Muscle layer of duodenum (tissue), 2 donors: Measurements from ENCODE around the gene HES2.
"Not testable (repeated sequence)": the region's sequence is repeated elsewhere in the genome, so short reads cannot be mapped to it uniquely, and the experiment has no call there.

Experiments
- H3K27ac ChIP-seq: one replicate; pipeline ENCODE4 v1.7.0; 2013; ENCODE audit warnings: mild to moderate bottlenecking, low read length
- H3K27me3 ChIP-seq: one replicate; pipeline ENCODE4 v1.7.0; 2013; ENCODE audit warnings: low read depth, mild to moderate bottlenecking, control low read depth, low read length
- H3K36me3 ChIP-seq, 2 donors: one replicate each; pipeline ENCODE4 v1.7.0; 2013; ENCODE audit warnings: low read length in 2 of 2, control low read depth in 1 of 2, mild to moderate bottlenecking in 1 of 2; ENCODE audit not compliant: insufficient read depth in 2 of 2, control insufficient read depth in 1 of 2
- H3K4me1 ChIP-seq, 2 donors: one replicate each; pipeline ENCODE4 v1.7.0; 2013; ENCODE audit warnings: low read length in 2 of 2, mild to moderate bottlenecking in 2 of 2, control low read depth in 1 of 2, moderate library complexity in 1 of 2; ENCODE audit not compliant: insufficient read depth in 2 of 2, control insufficient read depth in 1 of 2
- H3K4me3 ChIP-seq, 2 donors: one replicate each; pipeline ENCODE4 v1.7.0; 2013; ENCODE audit warnings: low read length in 2 of 2, low read depth in 1 of 2, mild to moderate bottlenecking in 1 of 2
- H3K9me3 ChIP-seq, 2 donors: one replicate each; pipeline ENCODE4 v1.7.0; 2013; ENCODE audit warnings: low read length in 2 of 2, control low read depth in 1 of 2, mild to moderate bottlenecking in 1 of 2; ENCODE audit not compliant: control insufficient read depth in 1 of 2
- donor health status: healthy.

HES2 gene

GRCh38 chr1:6370006-6370405 lies 49.7 kb downstream of the HES2 start:
- Histone ChIP-seq H3K27me3 (no peaks in the 10 kb centered on the region), H3K27ac (no peak overlapping the region), H3K9me3 (no peaks in the 10 kb centered on the region), H3K4me1 (no peaks in the 10 kb centered on the region), H3K4me3 (no peak overlapping the region), H3K36me3 (no peaks in the 10 kb centered on the region)

DNA sequence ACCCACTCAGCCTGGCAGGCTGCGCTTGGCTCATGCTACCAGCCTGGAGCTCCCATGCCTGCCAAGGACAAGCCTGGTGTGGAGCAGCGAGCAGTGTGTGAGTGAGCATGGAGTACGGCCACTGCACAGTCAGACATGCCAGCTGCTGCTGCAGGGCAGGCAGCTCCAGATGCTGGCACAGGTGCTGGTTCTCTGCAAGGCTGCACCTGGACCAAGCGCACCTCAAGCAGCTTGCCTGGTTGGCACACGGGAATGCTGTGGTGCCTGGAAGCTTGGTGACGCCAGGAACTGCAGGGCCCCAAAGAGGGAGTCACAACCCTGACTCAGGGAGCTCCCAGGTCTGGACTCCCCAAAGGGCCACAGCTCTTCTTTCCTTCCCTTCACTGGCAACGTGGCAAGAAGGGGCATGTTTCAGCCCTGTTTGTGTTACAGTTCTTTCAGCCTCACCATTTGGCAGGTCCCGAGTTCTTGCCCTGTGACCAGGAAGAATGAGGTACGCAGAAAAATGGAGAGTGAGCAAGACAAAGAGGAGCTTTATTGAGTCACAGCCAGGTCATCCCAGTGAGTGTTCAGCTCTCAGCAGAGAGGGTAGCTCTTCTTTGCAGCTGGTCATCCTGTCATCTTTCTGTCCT lies 52.2 kb downstream of the HES2 start:
- Histone ChIP-seq H3K4me3 (no peak overlapping the region), H3K9me3 (no peaks in the 10 kb centered on the region), H3K36me3 (no peaks in the 10 kb centered on the region), H3K27me3 (no peaks in the 10 kb centered on the region), H3K4me1 (peaks cover 0 to 4% of the 10 kb centered on the region in 2 donors), H3K27ac (no peak overlapping the region)

DNA sequence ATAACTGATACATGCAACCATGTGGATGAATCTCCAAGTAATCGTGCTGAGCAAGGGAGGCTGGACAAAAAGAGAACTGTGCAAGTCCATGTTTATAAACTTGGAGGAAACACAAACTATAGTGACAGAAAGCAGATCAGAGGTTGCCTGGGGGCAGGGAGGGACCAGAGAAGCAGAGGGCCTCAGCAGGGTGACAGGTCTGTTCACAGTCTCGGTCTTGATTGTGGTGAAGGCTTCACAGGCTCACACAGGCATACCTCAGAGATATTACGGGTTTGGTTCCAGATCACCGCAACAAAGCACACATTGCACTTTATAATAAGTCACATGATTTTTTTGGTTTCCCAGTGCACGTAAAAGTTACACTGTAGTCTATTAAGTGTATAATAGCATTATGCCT lies 54.7 kb downstream of the HES2 start:
- Histone ChIP-seq H3K4me1 (peaks cover 1 to 12% of the 10 kb centered on the region in 2 donors), H3K9me3 (no peaks in the 10 kb centered on the region), H3K27ac (no peak overlapping the region), H3K36me3 (no peaks in the 10 kb centered on the region), H3K27me3 (no peaks in the 10 kb centered on the region), H3K4me3 (no peak overlapping the region)

DNA sequence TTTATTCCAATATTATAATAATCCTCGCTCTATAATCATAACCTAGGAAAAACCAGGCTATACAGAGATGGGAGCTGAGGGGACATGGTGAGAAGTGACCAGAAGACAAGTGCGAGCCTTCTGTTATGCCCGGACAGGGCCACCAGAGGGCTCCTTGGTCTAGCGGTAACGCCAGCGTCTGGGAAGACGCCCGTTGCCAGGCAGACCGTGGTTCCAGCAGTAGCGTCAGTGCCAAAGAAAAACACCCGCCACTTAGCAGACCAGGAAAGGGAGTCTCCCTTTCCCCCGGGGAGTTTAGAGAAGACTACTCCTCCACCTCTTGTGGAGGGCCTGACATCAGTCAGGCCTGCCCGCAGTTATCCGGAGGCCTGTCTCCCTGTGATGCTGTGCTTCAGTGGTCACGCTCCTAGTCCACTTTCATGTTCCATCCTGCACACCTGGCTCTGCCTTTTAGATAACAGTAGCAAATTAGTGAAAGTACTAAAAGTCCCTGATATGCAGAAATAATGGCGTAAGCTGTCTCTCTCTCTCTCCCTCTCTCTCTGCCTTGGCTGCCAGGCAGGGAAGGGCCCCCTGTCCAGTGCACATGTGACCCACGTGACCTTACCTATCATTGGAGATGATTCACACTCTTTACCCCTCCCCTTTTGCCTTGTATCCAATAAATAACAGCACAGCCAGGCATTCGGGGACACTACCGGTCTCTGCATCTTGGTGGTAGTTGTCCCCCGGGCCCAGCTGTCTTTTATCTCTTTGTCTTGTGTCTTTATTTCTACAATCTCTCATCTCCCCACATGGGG lies 56.4 kb downstream of the HES2 start:
- H3K9me3 ChIP-seq, H3K27ac ChIP-seq, H3K36me3 ChIP-seq, H3K4me3 ChIP-seq, H3K27me3 ChIP-seq: not testable (repeated sequence)
- peaks cover 16 to 29% of the 10 kb centered on the region in 2 donors for H3K4me1 ChIP-seq
